Spinal cord (tissue), 10 donors: ENCODE data around the gene SEMA5A. TPM values are rescaled to one million over a fixed set of nuclear protein-coding genes. Genes with fewer than 3 reads are reported as not detected.

ENCODE experiments used
- DNase-seq, 6 donors: peaks; one replicate each; pipeline versions ENCODE4 v3.0.0 to v3.0.0-alpha.2; 2013 to 2015; ENCODE audit warnings: low spot score in 6 of 6, low read depth in 4 of 6
- H3K27ac ChIP-seq: one replicate; pipeline ENCODE4 v1.5.1; 2013; ENCODE audit warnings: low read depth, low read length, control low read depth
- H3K27me3 ChIP-seq: one replicate; pipeline ENCODE4 v1.6.1; 2013; ENCODE audit warnings: low read length; ENCODE audit not compliant: control insufficient read depth, insufficient read depth
- H3K36me3 ChIP-seq: one replicate; pipeline ENCODE4 v1.6.1; 2013; ENCODE audit warnings: low read length; ENCODE audit not compliant: control insufficient read depth, insufficient read depth
- H3K4me1 ChIP-seq: one replicate; pipeline ENCODE4 v1.6.1; 2013; ENCODE audit warnings: low read length; ENCODE audit not compliant: control insufficient read depth, insufficient read depth
- H3K4me3 ChIP-seq: one replicate; pipeline ENCODE4 v1.5.1; 2013; ENCODE audit warnings: low read depth, low read length, control low read depth
- H3K9me3 ChIP-seq: one replicate; pipeline ENCODE4 v1.6.1; 2013; ENCODE audit warnings: low read length; ENCODE audit not compliant: control insufficient read depth, insufficient read depth
- WGBS: methylation state at CpG from one replicate; pipeline ENCODE4 v1.1.5; 2013; ENCODE audit warnings: missing lambda C conversion rate; ENCODE audit not compliant: insufficient coverage; 5-methylcytosine and 5-hydroxymethylcytosine counted together
- polyA plus RNA-seq, 2 donors: library from polyadenylated mRNA; unstranded; fragments of 120-200 nt; gene quantifications; one replicate each; pipeline ENCODE4 v1.2.1, GENCODE V29; 2013; ENCODE audit not compliant: insufficient read length in 2 of 2
- small RNA-seq: library from RNA; depleted of rRNA; stranded (forward); fragments of <200 nt; gene quantifications from one replicate; pipeline ENCODE3, GENCODE V24; 2014; ENCODE audit warnings: low replicate concordance
- total RNA-seq, 2 donors: library from RNA; depleted of rRNA in 1 of 2; stranded (reverse); fragments of 120-200 nt in 1 of 2; fragments of >200 nt in 1 of 2; gene quantifications; one replicate each; pipeline versions ENCODE4 v1.2.3 to v1.2.4, GENCODE V29; 2013 to 2014
- donor health status: healthy.

The SEMA5A gene
- total and polyA plus RNA-seq, 4 donors: 35.2 to 70.7 (median 59.3) TPM

- H3K4me1 ChIP-seq: no peaks in the 10 kb centered on the region
- no CpG with 5 or more reads among the region's 5 CpGs for WGBS
- no peak overlapping the region for H3K4me3 ChIP-seq
- H3K36me3 ChIP-seq: no peaks in the 10 kb centered on the region
- no peaks in the 10 kb centered on the region for H3K27me3 ChIP-seq
- no peak overlapping the region for H3K27ac ChIP-seq
- no peak for DNase-seq
- no peaks in the 10 kb centered on the region for H3K9me3 ChIP-seq
Observed at GRCh38 chr5:9015260-9015936, 530.5 kb downstream of the SEMA5A start.

- Histone ChIP-seq H3K9me3 (no peaks in the 10 kb centered on the region), H3K36me3 (no peaks in the 10 kb centered on the region), H3K4me1 (no peaks in the 10 kb centered on the region), H3K27me3 (no peaks in the 10 kb centered on the region), H3K4me3 (no peak overlapping the region), H3K27ac (no peak overlapping the region)
- 85% methylated on average over 3 of the region's 6 CpGs for WGBS
- DNase-seq: no peak
Observed at GRCh38 chr5:9013147-9013546, 532.7 kb downstream of the SEMA5A start.

GRCh38 chr5:9009931-9010651 lies 535.8 kb downstream of the SEMA5A start:
- DNase-seq: no peak
- H3K9me3 ChIP-seq: no peaks in the 10 kb centered on the region
- no peak overlapping the region for H3K4me3 ChIP-seq
- no peak overlapping the region for H3K27ac ChIP-seq
- H3K4me1 ChIP-seq: no peaks in the 10 kb centered on the region
- H3K36me3 ChIP-seq: no peaks in the 10 kb centered on the region
- no peaks in the 10 kb centered on the region for H3K27me3 ChIP-seq
- 85% methylated on average over 3 of the region's 7 CpGs for WGBS

GRCh38 chr5:8997542-8998070 lies 548.3 kb downstream of the SEMA5A start:
- H3K27ac ChIP-seq: no peak overlapping the region
- H3K4me1 ChIP-seq: no peaks in the 10 kb centered on the region
- no peak for DNase-seq
- no peaks in the 10 kb centered on the region for H3K36me3 ChIP-seq
- peaks cover 3% of the 10 kb centered on the region for H3K9me3 ChIP-seq
- no CpG with 5 or more reads among the region's 1 CpG for WGBS
- no peaks in the 10 kb centered on the region for H3K27me3 ChIP-seq
- H3K4me3 ChIP-seq: no peak overlapping the region

- H3K4me1 ChIP-seq: no peaks in the 10 kb centered on the region
- H3K36me3 ChIP-seq: no peaks in the 10 kb centered on the region
- DNase-seq: no peak
- no peaks in the 10 kb centered on the region for H3K27me3 ChIP-seq
- H3K4me3 ChIP-seq: no peak overlapping the region
- no peak overlapping the region for H3K27ac ChIP-seq
- H3K9me3 ChIP-seq: peaks cover 3% of the 10 kb centered on the region
Observed at GRCh38 chr5:8993031-8993430, 552.8 kb downstream of the SEMA5A start.

Small RNAs within 50 kb of the gene (small RNA-seq; reads per million reads assigned to genes)
- gene MIR4636: 0.49 reads per million, percentile 55 among the genes with 10 or more reads in this experiment
- 523 reads per million, percentile 99 among the genes with 10 or more reads in this experiment for gene SNORD123

Other genes starting within 250 kb of the SEMA5A start
- under 1 TPM; 0.69 to 0.94 TPM for gene TAS2R1, start 84.3 kb upstream of the SEMA5A start, total RNA-seq
- gene TAS2R1, start 84.3 kb upstream of the SEMA5A start, polyA plus RNA-seq: not detected